Urinary bladder (tissue), 4 donors: ENCODE data around the gene MDM4. TPM values are rescaled to one million over a fixed set of nuclear protein-coding genes. Genes with fewer than 3 reads are reported as not detected.

ENCODE experiments used
- DNase-seq: peaks from one replicate; pipeline ENCODE4 v3.0.0-alpha.2; 2015; ENCODE audit errors: extremely low spot score
- H3K27ac ChIP-seq: one replicate; pipeline ENCODE4 v1.5.1; 2013; ENCODE audit warnings: low read depth, mild to moderate bottlenecking, moderate library complexity
- H3K36me3 ChIP-seq: one replicate; pipeline ENCODE4 v1.6.1; 2013; ENCODE audit warnings: mild to moderate bottlenecking, moderate library complexity; ENCODE audit not compliant: insufficient read depth
- H3K4me1 ChIP-seq: one replicate; pipeline ENCODE4 v1.6.1; 2013; ENCODE audit warnings: mild to moderate bottlenecking, moderate library complexity; ENCODE audit not compliant: insufficient read depth
- H3K4me3 ChIP-seq: one replicate; pipeline ENCODE4 v1.5.1; 2013; ENCODE audit warnings: low read depth, low read length
- WGBS: extraction: QIAGEN DNeasy Blood & Tissue Kit; methylation state at CpG from one replicate; pipeline ENCODE4 v1.1.7; 2013; 5-methylcytosine and 5-hydroxymethylcytosine counted together
- polyA plus RNA-seq: library from polyadenylated mRNA; stranded (reverse); fragments of 200-250 nt; gene quantifications from one replicate; pipeline ENCODE4 v1.2.3, GENCODE V29; 2013
- small RNA-seq: library from RNA; depleted of rRNA; stranded (forward); fragments of <200 nt; gene quantifications from one replicate; pipeline ENCODE3, GENCODE V24; 2014
- total RNA-seq: library from RNA; depleted of rRNA; stranded (reverse); fragments of >200 nt; gene quantifications from one replicate; pipeline ENCODE4 v1.2.3, GENCODE V29; 2014
- donor health status: healthy with polysubstance abuse.
- donor health status: healthy.

Gene MDM4
- total and polyA plus RNA-seq, 2 donors: 4.4 to 148 TPM

DNA sequence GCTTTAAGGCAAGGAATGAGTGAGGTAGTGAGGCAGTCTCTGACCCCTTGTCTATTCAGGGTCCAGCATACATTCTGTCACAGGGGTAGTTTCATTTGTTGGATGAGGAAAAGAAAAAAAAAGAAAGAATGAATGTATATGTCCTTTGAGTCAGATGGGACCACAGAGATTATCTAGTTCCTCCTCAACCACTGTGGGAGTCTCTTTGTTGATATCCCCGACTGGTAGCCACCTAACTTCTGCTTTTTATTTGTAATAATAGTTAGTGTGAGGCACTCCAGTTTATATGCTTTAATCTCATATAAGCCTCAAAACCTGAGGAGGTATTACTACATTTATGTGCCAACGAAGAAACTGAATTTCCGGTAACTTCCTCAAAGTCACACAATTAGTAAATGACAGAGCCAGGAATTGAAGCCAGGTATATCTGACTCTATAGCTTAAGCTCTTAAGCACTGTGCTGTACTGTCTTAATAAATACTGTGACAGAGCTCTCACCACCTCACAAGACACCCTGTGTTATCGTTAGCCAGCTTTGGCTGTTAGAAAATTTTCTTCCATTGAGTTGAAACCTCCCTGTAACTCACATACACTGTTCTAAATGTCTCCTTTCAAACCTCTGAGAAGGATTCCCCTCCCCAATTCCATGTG, 82.2 kb downstream of the MDM4 start:
- DNase-seq: no peak
- Histone ChIP-seq H3K4me1 (no peaks in the 10 kb centered on the region), H3K36me3 (no peaks in the 10 kb centered on the region), H3K27ac (no peak overlapping the region), H3K4me3 (no peak overlapping the region)
- WGBS: 57% methylated on average over 4 of the region's 4 CpGs

DNA sequence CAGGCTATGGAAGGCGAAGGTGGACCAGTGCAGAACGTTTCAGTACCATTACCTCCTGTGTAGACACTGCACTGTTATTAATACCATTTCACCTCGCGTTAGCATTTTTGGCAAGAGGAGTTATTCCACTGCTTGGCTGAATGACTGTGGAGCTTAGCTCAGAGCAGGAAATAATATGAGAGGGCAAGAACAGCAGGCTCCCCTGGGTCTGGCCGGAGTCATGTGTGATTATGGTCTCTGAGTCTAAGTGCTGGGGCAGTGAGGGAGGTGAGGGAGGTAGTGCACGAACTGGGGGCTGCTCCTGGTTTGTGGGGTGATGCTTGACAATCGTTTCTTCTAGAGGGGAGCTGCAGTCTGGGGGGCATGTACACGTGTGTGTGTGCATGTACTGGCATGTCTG, 82.9 kb downstream of the MDM4 start:
- no peak overlapping the region for H3K27ac ChIP-seq
- H3K4me1 ChIP-seq: no peaks in the 10 kb centered on the region
- 49% methylated on average over 8 of the region's 8 CpGs for WGBS
- no peaks in the 10 kb centered on the region for H3K36me3 ChIP-seq
- no peak overlapping the region for H3K4me3 ChIP-seq
- DNase-seq: no peak

DNA sequence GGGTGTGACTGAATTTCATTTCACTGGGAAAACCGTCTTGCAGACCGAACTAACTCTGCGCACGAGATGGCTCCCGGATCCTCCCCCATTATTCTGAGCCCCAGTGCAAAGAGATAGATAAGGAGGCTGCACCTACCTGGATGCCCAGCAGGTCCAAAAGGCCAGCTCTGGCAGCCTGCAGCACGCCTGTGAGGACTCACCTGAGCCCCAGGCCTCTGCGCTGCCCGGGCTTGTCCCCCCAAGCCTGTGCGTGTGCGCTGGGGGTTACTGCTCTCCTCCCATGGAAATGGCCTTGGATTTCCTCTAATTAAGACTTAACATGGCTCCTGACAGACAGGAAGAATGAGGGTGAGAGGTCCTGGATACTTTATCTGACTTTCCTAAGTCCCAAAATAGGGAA, 83.4 kb downstream of the MDM4 start:
- no peak overlapping the region for H3K4me3 ChIP-seq
- 78% methylated on average over 10 of the region's 10 CpGs for WGBS
- no peak for DNase-seq

DNA sequence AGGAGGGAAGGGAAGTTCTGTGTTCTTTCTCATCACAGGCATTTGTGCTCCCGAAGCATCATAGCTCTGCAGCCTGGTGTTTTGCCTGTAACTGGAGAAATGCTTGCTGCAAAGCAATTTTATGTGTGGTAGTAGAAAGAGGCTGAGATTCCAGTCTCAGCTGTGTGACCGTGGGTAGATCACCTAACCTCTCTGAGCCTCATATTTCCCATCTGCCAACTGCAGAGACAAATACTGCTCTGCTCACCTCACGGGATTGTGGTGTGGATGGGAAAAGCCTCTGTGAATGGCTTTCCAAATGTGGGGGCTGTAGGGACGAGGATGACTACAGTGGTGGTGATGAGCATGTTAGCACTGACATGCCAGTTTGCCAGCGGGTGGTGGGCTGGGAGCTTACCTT, 84.0 kb downstream of the MDM4 start:
- DNase-seq: no peak
- Histone ChIP-seq H3K4me1 (no peaks in the 10 kb centered on the region), H3K4me3 (no peak overlapping the region), H3K27ac (no peak overlapping the region), H3K36me3 (no peaks in the 10 kb centered on the region)
- WGBS: 83% methylated on average over 5 of the region's 5 CpGs

More for the DNA sequence above, 83.4 kb downstream of the MDM4 start:
- no peak overlapping the region for H3K27ac ChIP-seq
- no peaks in the 10 kb centered on the region for H3K36me3 ChIP-seq
- H3K4me1 ChIP-seq: no peaks in the 10 kb centered on the region

DNA sequence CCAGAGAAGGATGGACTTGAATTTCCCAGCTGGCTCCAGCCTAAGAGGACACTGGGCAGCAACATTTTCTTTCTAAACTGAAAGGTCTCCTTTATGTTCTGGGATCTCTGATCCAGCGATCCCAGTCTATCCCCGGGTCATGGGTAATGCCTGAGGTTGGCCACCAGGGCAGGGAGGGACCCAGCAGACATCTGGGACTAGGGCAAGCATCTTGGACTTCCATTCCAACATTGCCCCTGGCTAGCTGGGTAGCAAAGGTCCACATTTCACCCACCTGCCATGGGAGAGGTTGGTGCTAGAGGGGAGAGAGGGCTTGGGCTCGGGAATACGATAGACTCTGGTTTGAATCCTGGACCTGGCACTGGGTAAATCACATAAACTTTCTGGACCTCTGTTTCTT, 84.8 kb downstream of the MDM4 start:
- 93% methylated on average over 4 of the region's 4 CpGs for WGBS
- DNase-seq: no peak
- Histone ChIP-seq H3K36me3 (no peaks in the 10 kb centered on the region), H3K27ac (no peak overlapping the region), H3K4me3 (no peak overlapping the region), H3K4me1 (no peaks in the 10 kb centered on the region)

DNA sequence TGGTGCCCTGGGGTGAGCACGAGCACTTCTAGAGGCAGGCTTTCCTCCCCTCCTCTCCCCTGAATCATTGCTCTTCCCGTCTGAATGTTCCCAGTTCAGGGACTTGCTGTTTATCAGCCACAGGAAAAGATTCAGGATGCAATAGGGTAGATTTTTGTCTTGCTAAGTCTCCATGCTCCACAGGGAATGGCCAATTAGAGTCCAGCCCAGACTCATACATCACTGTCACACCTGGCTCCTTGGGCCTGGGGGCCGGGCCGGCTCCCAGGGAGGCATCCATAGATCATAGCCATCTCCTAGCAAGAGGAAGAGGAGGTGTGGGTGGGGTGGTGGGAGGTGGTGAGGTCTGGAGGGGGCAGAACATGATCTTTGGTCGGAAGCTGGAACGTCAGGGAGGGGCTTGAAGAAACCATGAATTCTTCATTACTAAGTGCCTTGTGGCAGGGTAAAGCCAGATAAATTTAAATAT, 85.9 kb downstream of the MDM4 start:
- no peaks in the 10 kb centered on the region for H3K4me1 ChIP-seq
- no peak overlapping the region for H3K4me3 ChIP-seq
- WGBS: 55% methylated on average over 6 of the region's 6 CpGs
- no peak for DNase-seq
- no peaks in the 10 kb centered on the region for H3K36me3 ChIP-seq
- no peak overlapping the region for H3K27ac ChIP-seq

DNA sequence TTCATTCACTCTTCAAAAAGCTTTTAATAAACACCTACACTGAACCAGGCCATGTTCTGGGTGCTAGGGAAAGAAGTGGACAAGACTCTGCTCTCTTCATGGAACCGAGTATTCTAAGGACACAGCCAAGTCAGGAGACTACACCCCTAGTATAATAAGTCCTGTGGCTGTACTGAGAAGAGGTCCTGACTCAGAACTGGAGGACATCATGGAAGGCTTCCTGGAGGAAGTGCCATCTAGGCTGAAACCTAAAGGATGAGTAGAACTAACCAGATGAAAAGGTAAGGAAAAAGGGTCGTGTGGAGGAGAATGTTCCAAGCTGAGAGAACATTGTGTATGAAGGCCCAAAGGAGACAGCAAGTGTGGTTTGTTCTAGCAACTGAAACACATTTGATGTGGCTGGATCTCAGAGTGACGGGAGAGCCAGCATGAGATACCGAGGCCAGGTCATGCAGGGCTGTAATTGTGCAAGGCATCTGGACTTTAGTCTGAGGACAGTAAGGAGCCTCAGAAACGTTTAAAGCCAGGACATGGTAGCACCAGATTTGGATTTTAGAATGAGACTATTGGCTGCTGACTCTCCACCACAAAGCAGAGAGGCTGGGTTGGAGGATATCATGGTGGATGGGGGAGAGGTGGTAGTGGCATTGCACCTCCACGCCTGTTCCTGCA, 86.8 kb downstream of the MDM4 start:
- Histone ChIP-seq H3K4me1 (no peaks in the 10 kb centered on the region), H3K27ac (no peak overlapping the region), H3K4me3 (no peak overlapping the region), H3K36me3 (no peaks in the 10 kb centered on the region)
- no peak for DNase-seq
- WGBS: 88% methylated on average over 6 of the region's 6 CpGs

DNA sequence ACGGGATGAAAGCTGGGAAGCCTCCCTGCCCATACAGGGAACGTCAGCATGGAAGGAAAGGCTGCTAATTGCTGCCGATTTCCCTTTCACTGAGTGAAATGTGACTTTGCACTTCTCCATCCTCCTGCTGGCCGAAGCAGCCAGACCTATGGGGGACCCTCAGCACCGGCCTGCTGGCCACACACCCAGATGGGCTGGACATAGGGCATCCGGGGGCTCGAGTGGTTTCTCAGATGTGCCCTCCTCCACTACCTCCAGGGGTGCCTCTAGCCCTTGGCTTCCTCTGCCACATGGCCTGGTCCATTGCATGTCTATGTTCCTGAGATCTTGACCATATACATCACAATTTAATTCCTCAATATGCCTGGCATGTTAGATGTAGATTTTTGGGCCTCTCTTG, 89.6 kb downstream of the MDM4 start:
- WGBS: 79% methylated on average over 7 of the region's 7 CpGs
- DNase-seq: no peak
- Histone ChIP-seq H3K4me3 (no peak overlapping the region), H3K27ac (no peak overlapping the region), H3K4me1 (no peaks in the 10 kb centered on the region), H3K36me3 (no peaks in the 10 kb centered on the region)

Small RNA genes within 50 kb of the gene (small RNA-seq; reads per million reads assigned to genes)
- 7.5 reads per million, percentile 93 among the genes with 10 or more reads in this experiment for gene RNA5SP74

Other genes with a start within 250 kb of the MDM4 start
- gene PLEKHA6, start 156.5 kb upstream of the MDM4 start, total RNA-seq: 15.1 TPM
- gene PLEKHA6, start 156.5 kb upstream of the MDM4 start, polyA plus RNA-seq: 9.5 TPM
- gene PPP1R15B, start 104.6 kb upstream of the MDM4 start, total RNA-seq: 45.2 TPM
- gene PPP1R15B, start 104.6 kb upstream of the MDM4 start, polyA plus RNA-seq: 28.3 TPM
- 33.6 TPM for gene PIK3C2B, start 21.6 kb upstream of the MDM4 start, total RNA-seq
- gene PIK3C2B, start 21.6 kb upstream of the MDM4 start, polyA plus RNA-seq: 19.7 TPM
- 0.90 TPM for gene LRRN2, start 169.3 kb downstream of the MDM4 start, total RNA-seq
- 1.8 TPM for gene LRRN2, start 169.3 kb downstream of the MDM4 start, polyA plus RNA-seq